K562 (cell line): ENCODE data around the gene ST3GAL5. TPM values are rescaled to one million over a fixed set of nuclear protein-coding genes. Genes with fewer than 3 reads are reported as not detected.

Experiments used
- ATAC-seq: fragments of 200-7000 bp; cut with Tn5 transposase; 3 replicates; pipeline ENCODE4 v1.9.1; 2020; ENCODE audit warnings: moderate library complexity
- BruUV-seq: library from RNA; stranded (reverse); fragments of 400-500 nt; replicated peaks from 2 replicates; lab custom pipeline; 2021; lab: Mats Ljungman, UMichigan
- CTCF ChIA-PET: fragments of 300-600 bp; formaldehyde crosslinking; extraction: SDS; loops from one replicate; lab custom pipeline; 2021; ENCODE audit warnings: low intra/inter-chr PET ratio; lab: Yijun Ruan, JAX
- POLR2A ChIA-PET: fragments of 300-600, 350-650 bp; sonication (Branson Sonifier 250); formaldehyde crosslinking; extraction: SDS; loops from one replicate; lab custom pipeline; 2021; ENCODE audit warnings: antibody characterized with exemption, inconsistent platforms; lab: Yijun Ruan, JAX
- DNase-seq, 4 experiments: peaks; one replicate each; pipeline versions ENCODE4 v3.0.0 to v3.0.0-alpha.2; 2011 to 2018; ENCODE audit warnings: low spot score in 3 of 4, mixed read lengths in 3 of 4; ENCODE audit errors: extremely low read depth in 1 of 4
- FAIRE-seq: peaks from 2 replicates; lab custom pipeline; 2011; peaks lifted over from hg19 to GRCh38; lab: Jason Lieb, UNC
- H2AFZ ChIP-seq: 2 replicates; pipeline ENCODE4 v1.6.0; 2011; ENCODE audit warnings: low read depth, low read length, control low read depth, inconsistent platforms
- H3K27ac ChIP-seq: fragments of 200-600 bp; 3 replicates; pipeline ENCODE4 v1.8.0; 2011; ENCODE audit warnings: low read depth, mild to moderate bottlenecking, control low read depth, inconsistent platforms, low read length, moderate library complexity, mixed read lengths; ENCODE audit errors: extremely low read depth
- H3K27me3 ChIP-seq, 2 experiments: fragments of 300-600 bp in 1 of 2; 2 replicates in 1 of 2; 3 replicates in 1 of 2; pipeline versions ENCODE4 v1.6.0 to v1.8.0; 2011; ENCODE audit warnings: inconsistent platforms in 2 of 2, low read length in 2 of 2, mild to moderate bottlenecking in 1 of 2, mixed read lengths in 1 of 2, moderate library complexity in 1 of 2; ENCODE audit not compliant: control insufficient read depth in 2 of 2, insufficient read depth in 2 of 2
- H3K36me3 ChIP-seq: fragments of 300-600 bp; 3 replicates; pipeline ENCODE4 v1.8.0; 2011; ENCODE audit warnings: mild to moderate bottlenecking, low read length, inconsistent platforms; ENCODE audit not compliant: control insufficient read depth, insufficient read depth
- H3K4me1 ChIP-seq, 2 experiments: fragments of 200-600 bp in 1 of 2; replicated peaks in 1 of 2; 2 replicates in 1 of 2; 3 replicates in 1 of 2; pipeline versions ENCODE4 v1.5.1 to v1.8.0; 2011; ENCODE audit warnings: inconsistent platforms in 2 of 2, low read length in 2 of 2, mild to moderate bottlenecking in 1 of 2, mixed read lengths in 1 of 2, moderate library complexity in 1 of 2; ENCODE audit not compliant: control insufficient read depth in 2 of 2, insufficient read depth in 2 of 2
- H3K4me2 ChIP-seq: 2 replicates; pipeline ENCODE4 v1.6.1; 2011; ENCODE audit warnings: low read length, control low read depth, inconsistent platforms, mixed read lengths; ENCODE audit not compliant: insufficient read depth
- H3K4me3 ChIP-seq: fragments of 200-600 bp; sonication (generic), shearing (Covaris generic); 2 replicates; pipeline ENCODE4 v1.5.1; 2016; ENCODE audit warnings: control low read depth, inconsistent platforms
- H3K79me2 ChIP-seq: fragments of 200-600 bp; 3 replicates; pipeline ENCODE4 v1.8.0; 2011; ENCODE audit warnings: low read length, inconsistent platforms; ENCODE audit not compliant: control insufficient read depth, insufficient read depth
- H3K9ac ChIP-seq, 2 experiments: 2 replicates each; pipeline versions ENCODE4 v1.6.0 to v1.6.1; 2011; ENCODE audit warnings: low read depth in 2 of 2, low read length in 2 of 2, control low read depth in 1 of 2, inconsistent platforms in 1 of 2, mild to moderate bottlenecking in 1 of 2, mixed read lengths in 1 of 2; ENCODE audit not compliant: insufficient read depth in 1 of 2
- H3K9me1 ChIP-seq: one replicate; pipeline ENCODE4 v1.6.0; 2011; ENCODE audit warnings: inconsistent platforms, mild to moderate bottlenecking, low read length, moderate library complexity; ENCODE audit not compliant: control insufficient read depth, insufficient read depth
- H3K9me3 ChIP-seq: replicated peaks from 2 replicates; pipeline ENCODE4 v1.5.1; 2011; ENCODE audit warnings: low read depth, low read length, inconsistent platforms; ENCODE audit not compliant: control insufficient read depth, insufficient read depth
- H4K20me1 ChIP-seq: replicated peaks from 2 replicates; pipeline ENCODE4 v1.6.1; 2011; ENCODE audit warnings: low read length, inconsistent platforms, mixed read lengths; ENCODE audit not compliant: control insufficient read depth, insufficient read depth
- CBFA2T3 ChIP-seq: fragments of 450-650 bp; IDR thresholded peaks from 2 replicates; pipeline ENCODE4 v1.6.1; 2017
- CSDE1 ChIP-seq, 2 experiments: fragments of 450-650 bp; IDR thresholded peaks; 2 replicates each; pipeline ENCODE4 v1.6.1; 2016; ENCODE audit warnings: mild to moderate bottlenecking in 1 of 2
- CXXC5 ChIP-seq: fragments of 250-450 bp; sonication (Bioruptor Pico); IDR thresholded peaks from 2 replicates; pipeline ENCODE4 v1.8.0; 2022; ENCODE audit warnings: inconsistent platforms, mild to moderate bottlenecking, moderate library complexity
- E4F1 ChIP-seq: fragments of 250-450 bp; sonication (Bioruptor Pico); IDR thresholded peaks from 2 replicates; pipeline ENCODE4 v1.5.0; 2021; ENCODE audit warnings: mild to moderate bottlenecking, borderline replicate concordance
- ELK3 ChIP-seq: fragments of 450-650 bp; formaldehyde crosslinking; IDR thresholded peaks from 2 replicates; pipeline ENCODE4 v1.4.0; 2020; ENCODE audit warnings: mild to moderate bottlenecking
- HNRNPK ChIP-seq: fragments of 200-400 bp; formaldehyde crosslinking; IDR thresholded peaks from one replicate; pipeline ENCODE4 v1.6.1; 2018; ENCODE audit warnings: mild to moderate bottlenecking, low read depth, low read length; ENCODE audit not compliant: poor library complexity, severe bottlenecking
- MCM5 ChIP-seq: fragments of 450-650 bp; IDR thresholded peaks from 2 replicates; pipeline ENCODE4 v1.6.1; 2016; ENCODE audit warnings: low read depth
- NEUROD1 ChIP-seq: fragments of 150-350 bp; IDR thresholded peaks from 2 replicates; pipeline ENCODE4 v1.6.1; 2014; ENCODE audit warnings: borderline replicate concordance, low read length, low read depth; ENCODE audit not compliant: partially characterized antibody
- NFIX ChIP-seq: fragments of 250-450 bp; sonication (Bioruptor Pico); IDR thresholded peaks from 2 replicates; pipeline ENCODE4 v1.4.0; 2020; ENCODE audit warnings: low read depth, mild to moderate bottlenecking, moderate library complexity
- PHF20 ChIP-seq: fragments of 450-650 bp; IDR thresholded peaks from 2 replicates; pipeline ENCODE4 v1.6.1; 2018; ENCODE audit not compliant: partially characterized antibody
- SMARCA4 ChIP-seq: fragments of 450-650 bp; IDR thresholded peaks from 2 replicates; pipeline ENCODE4 v1.6.1; 2016
- TCFL5 ChIP-seq: fragments of 250-450 bp; sonication (Bioruptor Pico); conservative IDR thresholded peaks from 2 replicates; pipeline ENCODE4 v1.6.1; 2021; ENCODE audit warnings: mild to moderate bottlenecking, moderate library complexity, matching md5 sums
- ZFP1 ChIP-seq: fragments of 450-650 bp; formaldehyde crosslinking; IDR thresholded peaks from 2 replicates; pipeline ENCODE4 v1.4.0; 2020; ENCODE audit warnings: mild to moderate bottlenecking, mixed read lengths
- ZFP36 ChIP-seq: fragments of 150-350 bp; IDR thresholded peaks from 2 replicates; pipeline ENCODE4 v1.6.1; 2018; ENCODE audit warnings: low read length, low read depth; ENCODE audit not compliant: partially characterized antibody
- ZNF12 ChIP-seq: sonication (generic); formaldehyde crosslinking; IDR thresholded peaks from 2 replicates; pipeline ENCODE4 v1.4.0; 2020; ENCODE audit warnings: mild to moderate bottlenecking, missing genetic modification reagents
- ZNF217 ChIP-seq: sonication (generic); formaldehyde crosslinking; IDR thresholded peaks from 2 replicates; pipeline ENCODE4 v1.8.0; 2022; ENCODE audit warnings: mild to moderate bottlenecking, missing genetic modification reagents
- ZNF232 ChIP-seq: sonication (generic); formaldehyde crosslinking; IDR thresholded peaks from 2 replicates; pipeline ENCODE4 v1.8.0; 2022; ENCODE audit warnings: mild to moderate bottlenecking, missing genetic modification reagents
- ZNF280B ChIP-seq: fragments of 250-450 bp; sonication (Bioruptor Pico); IDR thresholded peaks from 2 replicates; pipeline ENCODE4 v1.5.1; 2021; ENCODE audit warnings: mild to moderate bottlenecking
- ZNF436 ChIP-seq: fragments of 250-450, 450-650 bp; sonication (Bioruptor Pico); formaldehyde crosslinking; IDR thresholded peaks from 2 replicates; pipeline ENCODE4 v1.7.0; 2020; ENCODE audit warnings: mild to moderate bottlenecking
- ZNF780A ChIP-seq: fragments of 250-450 bp; sonication (Bioruptor Pico); IDR thresholded peaks from 2 replicates; pipeline ENCODE4 v1.5.0; 2021; ENCODE audit warnings: mild to moderate bottlenecking
- WGBS: fragments of 100-300 bp; shearing (Covaris generic); methylation state at CpG from one replicate; pipeline ENCODE4 v1.1.6; 2016; ENCODE audit warnings: low coverage, mixed read lengths; ENCODE audit not compliant: insufficient coverage; ENCODE audit errors: missing lambda C conversion rate; 5-methylcytosine and 5-hydroxymethylcytosine counted together
- in situ Hi-C: fragments of 300-500 bp; cut with MboI; formaldehyde crosslinking; loops from 4 replicates; pipeline ENCODE4 v1.15.0; 2018; ENCODE audit warnings: inconsistent platforms, mixed read lengths
- intact Hi-C: fragments of 100-400 bp; cut with micrococcal nuclease; formaldehyde crosslinking; loops from 2 replicates; pipeline ENCODE4 v1.14.2; 2022
- polyA plus RNA-seq, 8 experiments: library from polyadenylated mRNA; depleted of rRNA in 4 of 8; stranded (reverse) in 5 of 8; unstranded in 3 of 8; fragments of >200 nt; fragmentation: Nextera tagmentation in 2 of 8; fragmentation: Illumina TruSeq in 1 of 8; extraction: Ambion mirVana in 2 of 8; extraction: Trizol in 1 of 8; gene quantifications; 2 replicates each; pipeline versions ENCODE4 v1.2.1 to v1.2.3, GENCODE V29; 2011 to 2014; ENCODE audit warnings: inconsistent platforms in 1 of 8, missing spikeins in 1 of 8
- total RNA-seq, 7 experiments: library from RNA; depleted of rRNA in 6 of 7; stranded (reverse); fragments of >200 nt in 6 of 7; fragmentation: Illumina TruSeq in 2 of 7; extraction: Trizol in 2 of 7; gene quantifications; 2 replicates each; pipeline versions ENCODE4 v1.2.1 to v1.2.3, GENCODE V29; 2011 to 2021; ENCODE audit warnings: low replicate concordance in 1 of 7

ST3GAL5 gene
- total and polyA plus RNA-seq, 9 of the 15 experiments (the other 6 are each of a cell fraction or from before 2014, with no cell fraction given) = 1.6 to 10.0 (median 4.2) TPM

- TF ChIP-seq ZNF280B (CRISPR knock-in tag) (no peak), ZNF436 (no peak), ZNF217 (CRISPR knock-in tag) (no peak), NFIX (CRISPR knock-in tag) (no peak), ZNF780A (CRISPR knock-in tag) (no peak)
These were observed 10.5 kb upstream of the ST3GAL5 start (continued) for GRCh38 chr2:85899284-85899683.

- H3K4me2 ChIP-seq = no peak overlapping the region
- ATAC-seq (peak; percentile 50; the same call in 1 of the 3 replicates), FAIRE-seq (no peak), DNase-seq (no peak)
- ChIA-PET CTCF (interaction anchor here (0.7 kb wide), 1 partner anchor 16 kb away, joined by 3 read pairs; no protein-coding TSS in a partner anchor), POLR2A (interaction anchor here (0.8 to 2.3 kb wide), 3 partner anchors 8 to 84 kb away, joined by 3 to 8 read pairs (median 3); no protein-coding TSS in a partner anchor)
- no peaks in the 10 kb centered on the region for H3K36me3 ChIP-seq
- H3K27me3 ChIP-seq = no peaks in the 10 kb centered on the region
- intact Hi-C loops = no loop called here
- 50% methylated on average over 1 of the region's 1 CpG for WGBS
- no peak overlapping the region for H3K9ac ChIP-seq
- in situ Hi-C loops = no loop called here
- no peak overlapping the region for H3K27ac ChIP-seq
- H3K4me3 ChIP-seq = no peak overlapping the region
- no peaks in the 10 kb centered on the region for H3K9me3 ChIP-seq
- no peaks in the 10 kb centered on the region; a peak in 1 of 5 replicates for H3K4me1 ChIP-seq
- H3K9me1 ChIP-seq = no peaks in the 10 kb centered on the region
- H4K20me1 ChIP-seq = no peaks in the 10 kb centered on the region
- BruUV-seq = no TSS peak
- H2AFZ ChIP-seq = no peak overlapping the region
- no peaks in the 10 kb centered on the region for H3K79me2 ChIP-seq
- no peak for TF ChIP-seq ZNF232
- no peak for TF ChIP-seq E4F1
- no peak for TF ChIP-seq ZFP1
- TF ChIP-seq CBFA2T3 = no peak
- no peak for TF ChIP-seq CXXC5
- TF ChIP-seq NEUROD1 = no peak
- TF ChIP-seq MCM5 = no peak
- TF ChIP-seq ELK3 (CRISPR knock-in tag) = no peak
- TF ChIP-seq ZFP36 = peak; percentile 51
- TF ChIP-seq PHF20 = no peak
- no peak for TF ChIP-seq CSDE1 (IDR thresholded peaks at IDR 0.05)
- TF ChIP-seq TCFL5 (CRISPR knock-in tag) = no peak
- TF ChIP-seq ZNF12 (CRISPR knock-in tag) = no peak
- TF ChIP-seq HNRNPK = no peak
- no peak for TF ChIP-seq SMARCA4
These were observed 10.1 kb upstream of the ST3GAL5 start for GRCh38 chr2:85898881-85899280.
